ENCODE measurements around the gene RNF213.

GRCh38 chr17:80261895-80262279 is 1.2 kb downstream of the RNF213 start:
- TF ChIP-seq CTCF (IDR thresholded peaks at IDR 0.05; ENCODE audit: insufficient read depth, low read length) (no peak), SPI1 (IDR thresholded peaks at IDR 0.05; ENCODE audit: borderline replicate concordance, low read depth) (no peak), REST (IDR thresholded peaks at IDR 0.05; ENCODE audit: insufficient replicate concordance, low read depth) (no peak)
